Retina (tissue), 1 donor: ENCODE measurements around the gene PSMB7.

Experiments
- DNase-seq: peaks from one replicate; pipeline ENCODE4 v3.0.0-alpha.2; 2016

PSMB7 gene

DNA sequence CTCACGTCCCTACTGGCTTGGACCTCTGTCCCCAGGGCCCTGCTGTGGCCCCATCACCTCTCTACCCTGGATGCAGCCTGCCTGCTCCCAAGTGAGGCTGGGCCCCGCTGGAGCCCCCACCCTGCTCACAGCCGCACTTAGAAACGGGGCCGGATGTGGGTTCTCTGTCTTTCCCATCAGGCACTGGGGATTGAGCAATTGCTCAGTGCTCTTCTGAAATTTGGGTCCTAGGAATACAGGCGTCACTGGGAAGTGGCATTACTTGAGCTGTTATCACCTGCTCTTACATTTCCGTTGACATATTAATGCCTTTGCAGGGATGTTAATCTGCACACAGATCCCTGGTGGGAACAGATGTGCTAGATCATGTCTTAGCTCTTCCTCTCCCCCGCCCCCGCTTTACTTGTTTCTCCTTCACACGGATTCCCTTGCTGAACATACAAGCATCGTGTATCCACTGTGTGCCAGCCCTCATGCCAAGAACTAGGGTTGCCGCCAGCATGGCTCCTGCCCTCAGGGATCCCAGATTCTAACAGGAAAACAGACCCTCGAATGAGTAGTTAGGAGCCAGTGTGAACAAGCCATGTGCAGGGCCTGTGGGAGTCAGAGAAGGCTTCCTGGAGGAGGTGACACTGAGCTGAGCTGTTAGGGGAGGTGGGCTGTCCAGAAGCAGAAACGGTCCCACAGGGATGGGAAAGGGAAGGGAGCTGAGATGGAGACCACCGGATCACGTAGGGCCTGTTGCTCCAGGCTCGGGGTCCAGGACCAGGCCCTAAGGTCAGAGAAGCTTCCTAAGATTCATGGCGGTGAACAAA lies 92.4 kb downstream of the PSMB7 start:
- no peak for DNase-seq

DNA sequence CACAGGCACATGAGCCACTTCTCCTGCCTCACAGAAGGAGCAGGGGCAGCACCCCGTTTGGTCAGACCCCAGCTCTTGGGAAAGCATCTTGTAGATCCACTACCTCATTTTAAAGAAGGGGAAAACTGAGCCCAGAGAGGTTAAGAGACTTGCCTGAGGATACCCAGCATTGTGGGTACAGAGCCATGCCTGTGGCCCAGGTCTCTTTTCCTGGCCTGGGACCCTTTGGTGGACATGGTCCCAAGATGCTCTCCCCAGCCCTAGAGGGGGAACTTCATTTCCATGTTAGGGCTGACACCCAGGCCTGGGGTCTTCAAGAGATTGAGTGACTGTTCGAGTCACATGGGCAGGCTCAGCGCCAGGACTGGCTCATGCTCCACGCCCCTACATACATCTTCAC lies 93.3 kb downstream of the PSMB7 start:
- no peak for DNase-seq

DNA sequence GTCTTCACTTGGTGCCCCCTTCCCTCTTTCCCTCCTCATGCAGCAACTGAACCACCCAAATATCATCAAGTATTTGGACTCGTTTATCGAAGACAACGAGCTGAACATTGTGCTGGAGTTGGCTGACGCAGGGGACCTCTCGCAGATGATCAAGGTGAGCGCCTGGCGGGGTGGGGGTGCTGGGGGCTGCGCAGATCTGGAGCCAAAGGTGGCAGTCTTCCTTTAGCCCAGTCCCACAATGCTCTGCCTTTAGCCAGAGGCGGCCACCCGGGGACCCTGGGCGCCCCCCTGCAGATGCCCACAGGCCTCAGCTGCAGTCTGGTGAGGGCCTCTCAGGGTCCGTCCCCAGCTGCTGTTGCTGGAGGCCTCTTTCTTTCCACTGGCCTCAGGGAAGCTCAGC lies 93.8 kb downstream of the PSMB7 start:
- DNase-seq, result no peak

DNA sequence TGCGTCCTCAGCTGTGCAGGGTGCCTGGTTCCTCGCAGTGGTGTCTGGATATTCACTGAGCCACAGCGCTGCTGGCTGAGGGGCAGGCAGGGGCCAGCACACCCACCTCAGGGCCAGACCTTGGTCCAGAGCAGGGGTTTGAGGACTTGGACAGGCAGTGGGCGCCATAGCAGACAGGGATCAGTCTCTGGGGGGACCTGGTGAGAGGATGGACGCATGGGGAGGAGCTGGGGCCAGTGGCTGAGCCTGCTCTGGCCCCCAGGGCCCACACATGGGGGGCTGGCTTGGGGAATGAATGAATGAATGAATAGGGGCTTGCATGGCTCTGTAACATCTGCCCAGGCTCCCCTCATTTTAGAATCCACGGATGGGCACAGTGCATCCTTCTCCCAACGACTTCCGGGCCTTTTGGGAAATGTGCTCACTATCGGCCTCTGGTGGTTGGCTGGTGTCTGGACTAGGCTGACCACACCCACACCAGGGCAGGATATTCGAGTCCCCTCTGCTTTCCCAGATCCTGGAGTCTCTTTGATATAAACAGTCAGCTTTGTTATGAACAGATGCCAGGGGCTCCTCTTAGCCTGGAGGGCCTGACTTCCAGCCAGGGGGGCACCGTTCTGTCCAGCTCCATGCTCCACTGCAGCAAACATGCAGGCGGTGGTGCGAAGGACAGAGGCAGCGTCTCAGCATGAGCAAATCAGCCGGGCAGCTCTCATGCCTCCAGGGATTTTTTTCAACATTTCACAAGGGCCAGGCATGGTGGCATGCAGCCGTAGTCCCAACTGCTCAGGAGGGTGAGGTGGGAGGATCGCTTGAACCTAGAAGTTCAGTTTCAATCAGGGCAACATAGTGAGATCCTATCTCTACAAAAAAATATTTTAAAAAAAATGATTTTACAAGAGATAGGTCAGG lies 94.9 kb downstream of the PSMB7 start:
- peak; percentile 71 for DNase-seq

DNA sequence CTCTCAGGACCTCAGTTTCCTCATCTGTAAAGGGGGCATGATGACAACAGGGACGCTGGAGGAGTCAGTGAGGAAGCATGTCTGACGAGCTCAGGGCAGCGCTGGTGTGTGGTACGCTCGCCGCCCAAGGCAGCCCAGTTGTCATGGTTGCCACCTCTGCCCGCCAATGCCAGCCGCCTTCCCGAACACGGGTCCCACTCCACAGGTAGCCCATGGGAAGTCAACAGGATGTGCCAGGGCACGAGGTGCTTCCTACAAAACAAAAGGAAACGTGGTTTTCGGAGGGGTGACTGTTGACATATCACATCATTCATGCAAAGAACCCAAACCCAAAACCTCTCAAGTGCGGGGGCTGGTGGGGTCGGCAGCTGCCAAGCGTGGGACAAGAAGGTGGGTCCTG lies 99.4 kb downstream of the PSMB7 start:
- no peak for DNase-seq

DNA sequence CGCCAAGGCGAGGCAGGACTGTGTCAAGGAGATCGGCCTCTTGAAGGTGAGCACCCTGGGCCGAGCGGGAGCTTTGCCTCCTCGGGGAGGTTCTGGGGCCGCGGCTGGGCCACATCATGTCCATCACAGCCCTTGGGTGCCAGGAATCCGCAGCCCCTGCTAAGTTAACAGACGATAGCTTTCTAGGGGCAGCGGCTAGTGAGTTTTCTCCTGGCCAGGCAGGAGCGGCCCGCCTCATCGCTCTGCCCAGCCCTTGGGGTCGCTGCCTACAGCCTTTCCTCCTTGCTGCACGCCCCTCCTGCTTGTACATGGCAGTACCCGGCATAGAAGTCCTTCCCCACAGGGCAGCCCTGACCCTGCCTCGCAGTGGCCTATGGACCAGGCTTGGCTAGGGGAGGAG lies 101.3 kb downstream of the PSMB7 start:
- DNase-seq, result no peak

DNA sequence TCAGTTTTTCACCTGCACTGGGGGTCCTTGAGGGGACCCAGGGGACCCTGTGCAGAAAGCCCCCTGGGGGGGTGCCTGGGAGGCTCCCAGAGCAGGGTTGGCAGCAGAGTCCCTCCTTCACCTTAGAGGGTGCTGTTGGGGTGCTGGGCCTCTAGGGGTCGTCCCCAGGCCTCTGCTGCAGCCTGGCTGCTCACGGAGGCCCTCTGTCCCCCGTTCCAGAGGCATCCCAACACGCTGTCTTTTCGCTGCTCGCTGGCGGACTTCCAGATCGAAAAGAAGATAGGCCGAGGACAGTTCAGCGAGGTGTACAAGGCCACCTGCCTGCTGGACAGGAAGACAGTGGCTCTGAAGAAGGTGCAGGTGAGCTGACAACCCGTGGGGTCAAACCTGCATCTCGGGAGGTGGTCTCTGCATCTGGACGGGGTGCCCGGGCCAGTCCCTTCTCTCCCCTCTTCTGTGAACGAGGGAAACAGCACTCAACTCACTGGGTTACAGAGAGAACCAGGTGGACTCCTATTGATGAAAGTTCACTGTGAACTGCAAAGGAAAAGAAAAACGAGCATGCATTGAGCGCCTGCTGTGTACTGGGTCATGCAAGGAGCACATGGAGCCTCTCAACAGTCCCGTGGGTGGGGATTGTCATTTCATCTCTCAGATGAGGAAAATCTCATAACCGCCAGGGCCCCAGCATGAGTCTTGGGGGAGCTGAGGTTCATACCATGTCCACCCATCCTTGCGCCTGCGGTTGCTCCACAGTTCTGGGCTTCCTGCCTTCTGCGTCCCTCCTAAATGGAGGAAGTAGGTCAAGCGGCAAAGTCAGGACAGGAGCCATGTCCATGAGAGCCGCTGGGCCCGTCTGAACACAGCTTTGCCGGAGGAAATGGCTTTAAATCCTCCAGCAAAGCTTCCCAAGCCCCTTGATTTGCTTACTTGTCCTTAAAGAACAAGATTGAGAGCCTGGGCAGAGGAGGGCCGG lies 102.7 kb downstream of the PSMB7 start:
- DNase-seq, result no peak

DNA sequence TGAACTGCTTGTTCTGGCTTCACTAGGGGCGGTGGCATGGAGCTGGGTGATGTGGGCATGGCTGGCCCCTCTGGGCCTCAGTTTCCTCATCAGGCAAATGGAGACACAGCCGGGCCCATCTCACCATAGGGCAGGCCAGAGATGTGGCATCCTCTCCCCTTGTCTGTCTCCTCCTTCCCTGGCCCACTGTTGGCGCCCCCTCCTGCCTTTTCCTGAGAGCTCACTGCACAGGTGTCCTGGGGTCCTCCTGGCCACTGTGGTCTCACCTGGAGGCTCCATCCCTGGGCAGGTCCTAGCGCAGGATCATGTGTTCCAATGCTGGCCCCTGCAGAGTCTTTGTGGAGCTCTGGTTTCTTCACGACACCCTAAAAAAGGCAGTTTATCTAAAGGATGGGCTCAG lies 104.0 kb downstream of the PSMB7 start:
- no peak for DNase-seq

DNA sequence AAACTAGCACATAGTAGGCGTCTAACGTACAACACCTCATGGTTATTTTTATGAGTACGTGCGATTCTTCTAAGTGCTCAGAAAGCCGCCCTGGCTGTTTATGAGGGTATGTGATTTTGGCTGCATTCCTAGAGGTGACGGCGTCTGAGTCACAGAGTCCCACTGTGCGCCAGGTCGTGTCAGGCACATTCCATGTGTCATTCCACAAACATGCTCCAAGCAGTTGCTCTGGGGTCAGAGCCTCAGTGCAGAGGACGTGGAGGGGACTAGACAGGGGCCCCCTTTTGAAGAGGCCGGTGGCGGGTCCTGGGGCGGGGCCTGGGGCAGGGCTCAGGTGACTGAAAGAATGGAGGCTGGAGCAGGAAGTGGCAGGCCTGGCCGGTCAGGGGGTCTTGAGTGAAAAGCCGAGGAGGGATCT lies 105.6 kb downstream of the PSMB7 start:
- DNase-seq, result no peak

DNA sequence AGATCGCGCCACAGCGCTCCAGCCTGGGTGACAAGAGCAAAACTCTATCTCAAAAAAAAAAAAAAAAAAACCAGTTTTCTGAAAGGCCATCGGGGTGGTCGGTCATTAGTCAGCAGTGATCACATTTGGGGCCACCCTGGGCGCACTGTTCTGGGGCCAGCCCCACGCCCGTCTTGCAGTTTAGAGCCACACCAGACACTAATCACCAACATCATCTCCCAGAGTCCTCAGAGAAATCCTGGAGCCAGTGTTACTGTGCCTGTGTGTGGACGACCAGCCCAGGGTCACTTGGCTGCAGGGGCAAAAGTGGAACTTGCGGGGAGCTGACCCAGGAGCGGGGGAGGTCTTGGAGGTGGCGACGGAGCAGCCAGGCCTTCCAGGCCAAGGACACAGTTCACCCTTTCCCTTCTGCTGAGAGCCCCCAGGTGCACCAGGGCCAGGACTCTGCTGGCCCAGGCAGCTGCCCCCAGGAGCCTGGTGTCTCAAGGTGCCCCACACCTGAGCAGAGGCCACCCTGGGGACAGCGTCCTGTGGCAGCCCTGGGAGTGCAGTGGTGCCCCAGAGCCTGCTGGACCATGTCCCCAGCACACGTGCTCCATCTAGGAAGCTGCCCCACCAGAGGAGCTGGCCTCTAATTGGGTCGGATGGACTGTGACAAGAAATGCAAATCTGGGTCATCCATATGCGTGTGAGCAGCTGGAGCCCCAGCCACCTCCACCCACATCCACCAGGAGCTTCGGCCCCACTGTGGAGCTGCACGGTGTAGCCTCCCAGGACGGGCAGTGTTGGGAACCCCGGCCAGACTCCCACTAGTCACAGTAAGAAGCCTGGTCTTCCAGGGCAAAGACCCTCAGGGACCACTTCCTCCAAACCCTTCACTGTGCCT lies 106.4 kb downstream of the PSMB7 start:
- DNase-seq, result no peak

DNA sequence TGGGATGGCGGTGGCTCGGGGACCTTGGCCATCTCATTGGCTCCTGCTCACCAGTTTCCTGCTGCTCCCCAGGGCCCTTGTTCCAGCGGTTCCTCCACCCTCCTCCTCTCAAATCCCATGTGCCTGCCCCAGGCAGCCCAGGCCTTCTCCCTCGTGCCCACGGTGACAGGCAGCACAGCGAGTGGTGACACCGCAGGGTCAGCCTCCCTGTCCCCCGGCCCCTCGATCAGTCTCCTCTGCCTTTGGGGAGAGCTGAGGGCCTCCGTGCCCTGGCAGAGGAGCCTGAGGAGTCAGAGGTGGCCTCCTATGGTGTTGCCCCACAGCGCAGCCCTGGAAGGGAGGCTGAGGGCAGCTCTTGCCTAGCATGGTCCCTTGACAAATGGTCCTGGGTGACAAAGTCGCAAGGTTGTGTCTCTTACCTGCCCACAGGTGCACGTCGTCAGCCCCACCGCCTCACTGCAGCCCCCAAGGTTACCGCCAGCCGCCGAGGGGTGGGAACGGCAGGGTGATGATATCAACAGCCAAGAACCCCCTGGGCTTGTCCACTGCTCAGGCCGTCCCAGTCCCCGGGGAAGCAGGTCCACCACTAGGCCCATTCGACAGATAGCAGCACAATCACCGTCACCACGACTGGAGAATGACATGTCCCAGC lies 107.7 kb downstream of the PSMB7 start:
- DNase-seq, result peak; percentile 69

DNA sequence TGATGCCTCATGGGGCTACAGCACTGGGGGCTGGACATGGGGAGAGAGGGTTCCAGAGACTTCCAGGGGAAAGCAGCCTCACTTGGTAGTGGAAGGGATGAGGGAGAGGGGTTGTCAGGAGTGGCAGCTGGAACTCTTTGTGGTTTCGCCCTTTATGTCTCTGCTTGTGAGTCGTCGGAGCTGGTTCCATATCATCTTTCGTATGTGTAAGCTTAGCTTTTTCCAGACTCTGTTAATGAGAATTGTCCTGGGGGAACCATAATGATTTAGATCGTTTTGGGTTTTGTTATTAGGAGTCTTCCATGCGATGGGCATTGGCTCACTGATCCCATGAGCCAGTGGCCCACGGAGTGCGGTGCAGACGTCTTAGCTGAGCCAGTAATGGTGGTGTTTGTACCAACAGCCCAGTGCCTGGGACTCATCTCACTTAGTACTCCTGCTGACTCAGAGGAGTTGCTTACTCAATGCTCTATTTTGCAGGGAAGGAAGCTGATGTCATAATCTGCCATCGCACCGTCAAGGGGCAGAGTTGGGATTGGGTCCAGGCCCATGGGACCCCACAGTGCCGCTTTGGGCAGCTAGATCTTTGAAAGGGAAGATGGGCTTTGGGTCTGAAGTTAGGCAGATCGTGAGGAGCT lies 109.0 kb downstream of the PSMB7 start:
- DNase-seq, result peak; percentile 57

DNA sequence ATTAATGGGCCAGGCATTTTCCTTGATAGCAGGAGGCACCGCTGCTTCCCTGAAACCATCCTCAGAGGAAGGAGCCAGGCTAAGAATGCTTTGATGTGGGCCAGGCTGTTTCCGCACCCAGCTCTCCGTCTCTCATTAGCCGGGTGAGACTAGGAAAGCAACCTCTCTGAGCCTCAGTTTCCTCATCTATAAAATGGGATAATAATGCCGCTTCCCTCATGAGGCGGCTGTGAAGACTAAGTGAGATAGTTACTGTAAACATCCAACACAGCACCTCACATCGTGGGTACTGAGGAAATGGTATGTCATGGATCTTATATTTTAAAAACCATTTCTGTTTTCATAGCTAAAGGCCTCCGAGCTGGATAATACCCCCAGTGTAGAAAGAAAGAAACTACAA lies 111.0 kb downstream of the PSMB7 start:
- no peak for DNase-seq

DNA sequence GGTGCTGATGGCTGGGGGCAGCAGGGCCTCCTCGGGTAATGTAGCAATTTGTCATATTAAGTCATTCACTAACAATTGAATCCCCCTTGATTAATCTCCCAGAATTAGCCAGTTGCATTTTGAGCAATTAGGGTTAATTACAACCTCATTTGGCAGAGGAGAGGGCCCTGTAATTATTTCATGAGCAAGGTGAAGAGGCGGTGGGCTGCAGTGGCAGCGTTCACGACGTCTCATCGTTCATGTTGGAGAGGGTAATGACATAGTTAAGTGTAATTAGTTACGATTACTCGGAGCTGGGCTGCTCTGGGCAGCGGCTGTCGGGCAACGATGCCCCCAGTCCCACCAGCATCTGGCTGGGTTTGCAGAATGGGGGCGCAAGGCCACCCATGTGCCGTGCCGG lies 111.5 kb downstream of the PSMB7 start:
- DNase-seq, result no peak
